Occipital lobe (tissue), 2 donors: ENCODE results near the gene SLC9A8. TPM values are rescaled to one million over a fixed set of nuclear protein-coding genes. Genes with fewer than 3 reads are reported as not detected.
A peak's percentile ranks its signal among the peaks of the same experiment; 100 is the strongest.

ENCODE experiments used
- DNase-seq: peaks from one replicate; lab custom pipeline; 2025; lab: John Stamatoyannopoulos, UW
- total RNA-seq: library from RNA; depleted of rRNA; stranded (reverse); fragments of >200 nt; gene quantifications from one replicate; pipeline ENCODE4 v1.2.3, GENCODE V29; 2014

Gene SLC9A8
- total RNA-seq, 1 donor from 2014 or later = 6.1 TPM

- DNase-seq = peak; percentile 87
Measured at GRCh38 chr20:49915380-49916145, 102.9 kb downstream of the SLC9A8 start, which contains the start of gene SPATA2. TSS of gene SPATA2 (minus strand) at chr20:49915529. CDS start at chr20:49908490, 7,039 bp downstream.

GRCh38 chr20:49916146-49917002 lies 103.7 kb downstream of the SLC9A8 start:
- DNase-seq = no peak

GRCh38 chr20:49918446-49918845 lies 105.8 kb downstream of the SLC9A8 start:
- DNase-seq = no peak

- DNase-seq = no peak
Measured at GRCh38 chr20:49919009-49919408, 106.4 kb downstream of the SLC9A8 start.

- no peak for DNase-seq
Measured at GRCh38 chr20:49919461-49919860, 106.8 kb downstream of the SLC9A8 start.

GRCh38 chr20:49924247-49924646 lies 111.6 kb downstream of the SLC9A8 start:
- DNase-seq = no peak

- DNase-seq = no peak
Measured at GRCh38 chr20:49925901-49926454, 113.3 kb downstream of the SLC9A8 start.

GRCh38 chr20:49928411-49929141 lies 115.9 kb downstream of the SLC9A8 start:
- peak; percentile 72 for DNase-seq

- no peak for DNase-seq
Measured at GRCh38 chr20:49929142-49929494, 116.5 kb downstream of the SLC9A8 start.

GRCh38 chr20:49935746-49936152 lies 123.1 kb downstream of the SLC9A8 start:
- no peak for DNase-seq

- DNase-seq = peak; percentile 85
Measured at GRCh38 chr20:49936153-49937026, 123.8 kb downstream of the SLC9A8 start, which contains the start of gene RNF114. TSS of gene RNF114 (plus strand) at chr20:49936397. CDS start at chr20:49936413, 16 bp downstream.

GRCh38 chr20:49937027-49937929 lies 124.7 kb downstream of the SLC9A8 start:
- DNase-seq = no peak

GRCh38 chr20:49938173-49939163 lies 125.8 kb downstream of the SLC9A8 start:
- DNase-seq = peak; percentile 16

GRCh38 chr20:49941456-49941855 lies 128.8 kb downstream of the SLC9A8 start:
- no peak for DNase-seq
